ENCODE results near the gene SMARCE1.

Gene SMARCE1

GRCh38 chr17:40645291-40645690 lies 2.3 kb downstream of the SMARCE1 start:
- no peak for DNase-seq

- no peak for DNase-seq
Observed at GRCh38 chr17:40637931-40638330, 9.7 kb downstream of the SMARCE1 start.

- no peak for DNase-seq
Observed at GRCh38 chr17:40633871-40634270, 13.7 kb downstream of the SMARCE1 start.

- DNase-seq: no peak
Observed at GRCh38 chr17:40632216-40632615, 15.4 kb downstream of the SMARCE1 start.

- no peak for DNase-seq
Observed at GRCh38 chr17:40629842-40630241, 17.8 kb downstream of the SMARCE1 start.

- no peak for DNase-seq
Observed at GRCh38 chr17:40625311-40625710, 22.3 kb downstream of the SMARCE1 start.

GRCh38 chr17:40623419-40624210 lies 24.0 kb downstream of the SMARCE1 start:
- DNase-seq: no peak

GRCh38 chr17:40622509-40622928 lies 25.1 kb downstream of the SMARCE1 start:
- no peak for DNase-seq

- no peak for DNase-seq
Observed at GRCh38 chr17:40621578-40621977, 26.0 kb downstream of the SMARCE1 start.

- no peak for DNase-seq
Observed at GRCh38 chr17:40621019-40621418, 26.6 kb downstream of the SMARCE1 start.

GRCh38 chr17:40618754-40619625 lies 28.6 kb downstream of the SMARCE1 start:
- DNase-seq: no peak

GRCh38 chr17:40617678-40618240 lies 29.9 kb downstream of the SMARCE1 start:
- DNase-seq: no peak

- no peak for DNase-seq
Observed at GRCh38 chr17:40616592-40616991, 31.0 kb downstream of the SMARCE1 start.

GRCh38 chr17:40615841-40616476 lies 31.7 kb downstream of the SMARCE1 start:
- no peak for DNase-seq

- DNase-seq: peak; percentile 50
Observed at GRCh38 chr17:40615068-40615840, 32.4 kb downstream of the SMARCE1 start.

- DNase-seq: no peak
Observed at GRCh38 chr17:40614431-40615067, 33.1 kb downstream of the SMARCE1 start.

- DNase-seq: no peak
Observed at GRCh38 chr17:40613467-40614154, 34.0 kb downstream of the SMARCE1 start.

- no peak for DNase-seq
Observed at GRCh38 chr17:40612599-40613244, 34.9 kb downstream of the SMARCE1 start.

GRCh38 chr17:40611840-40612474 lies 35.7 kb downstream of the SMARCE1 start:
- no peak for DNase-seq

GRCh38 chr17:40610359-40610758 lies 37.3 kb downstream of the SMARCE1 start:
- DNase-seq: no peak

Measured in NCI-H226 (cell line).